Body of pancreas (tissue), 4 donors: ENCODE results near the gene HUNK.

ENCODE experiments used
- POLR2A ChIP-seq, 3 donors: fragments of 450-650 bp; IDR thresholded peaks; one replicate each; pipeline ENCODE4 v1.6.1; 2016; ENCODE audit warnings: antibody characterized with exemption in 3 of 3, mild to moderate bottlenecking in 2 of 3
- TF ChIP-seq, protein P1 (sequence below), 7 experiments: fragments of 450-650 bp in 4 of 7; fragments of 200-600 bp in 3 of 7; sonication (generic) in 3 of 7; IDR thresholded peaks; one replicate each; pipeline ENCODE4 v1.5.1; 2016 to 2019; ENCODE audit warnings: antibody characterized with exemption in 7 of 7

GRCh38 chr21:32018381-32018780 lies 145.6 kb downstream of the HUNK start:
- TF ChIP-seq, protein P1, sequence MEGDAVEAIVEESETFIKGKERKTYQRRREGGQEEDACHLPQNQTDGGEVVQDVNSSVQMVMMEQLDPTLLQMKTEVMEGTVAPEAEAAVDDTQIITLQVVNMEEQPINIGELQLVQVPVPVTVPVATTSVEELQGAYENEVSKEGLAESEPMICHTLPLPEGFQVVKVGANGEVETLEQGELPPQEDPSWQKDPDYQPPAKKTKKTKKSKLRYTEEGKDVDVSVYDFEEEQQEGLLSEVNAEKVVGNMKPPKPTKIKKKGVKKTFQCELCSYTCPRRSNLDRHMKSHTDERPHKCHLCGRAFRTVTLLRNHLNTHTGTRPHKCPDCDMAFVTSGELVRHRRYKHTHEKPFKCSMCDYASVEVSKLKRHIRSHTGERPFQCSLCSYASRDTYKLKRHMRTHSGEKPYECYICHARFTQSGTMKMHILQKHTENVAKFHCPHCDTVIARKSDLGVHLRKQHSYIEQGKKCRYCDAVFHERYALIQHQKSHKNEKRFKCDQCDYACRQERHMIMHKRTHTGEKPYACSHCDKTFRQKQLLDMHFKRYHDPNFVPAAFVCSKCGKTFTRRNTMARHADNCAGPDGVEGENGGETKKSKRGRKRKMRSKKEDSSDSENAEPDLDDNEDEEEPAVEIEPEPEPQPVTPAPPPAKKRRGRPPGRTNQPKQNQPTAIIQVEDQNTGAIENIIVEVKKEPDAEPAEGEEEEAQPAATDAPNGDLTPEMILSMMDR (IDR thresholded peaks at IDR 0.05): no peak
- no peak for TF ChIP-seq POLR2A (IDR thresholded peaks at IDR 0.05)
